GM12878 (cell line): ENCODE data around the gene EXOSC10. TPM values are rescaled to one million over a fixed set of nuclear protein-coding genes. Genes with fewer than 3 reads are reported as not detected.
A peak's percentile ranks its signal among the peaks of the same experiment; 100 is the strongest.

Experiments
- ATF2 ChIP-seq: IDR thresholded peaks from 2 replicates; pipeline ENCODE4 v1.6.1; 2012; ENCODE audit warnings: low read length, inconsistent platforms
- CEBPZ ChIP-seq: fragments of 150-350 bp; IDR thresholded peaks from 2 replicates; pipeline ENCODE4 v1.6.1; 2016; ENCODE audit warnings: low read depth, low read length
- CHD4 ChIP-seq: fragments of 200-600 bp; sonication (generic); IDR thresholded peaks from 2 replicates; pipeline ENCODE4 v1.6.1; 2016; ENCODE audit warnings: mild to moderate bottlenecking
- E4F1 ChIP-seq: fragments of 450-650 bp; IDR thresholded peaks from 2 replicates; pipeline ENCODE4 v1.6.1; 2018; ENCODE audit warnings: borderline replicate concordance, mild to moderate bottlenecking; ENCODE audit not compliant: partially characterized antibody
- GATAD2B ChIP-seq: fragments of 450-650 bp; conservative IDR thresholded peaks from 2 replicates; pipeline ENCODE4 v1.6.1; 2017; ENCODE audit warnings: low read depth, mild to moderate bottlenecking, moderate library complexity
- IRF3 ChIP-seq: fragments of 450-650 bp; IDR thresholded peaks from 2 replicates; pipeline ENCODE4 v1.6.1; 2014; ENCODE audit warnings: mild to moderate bottlenecking
- JUNB ChIP-seq: IDR thresholded peaks from 2 replicates; pipeline ENCODE4 v1.6.1; 2016; ENCODE audit warnings: antibody characterized with exemption, mild to moderate bottlenecking
- MAX ChIP-seq: IDR thresholded peaks from 2 replicates; pipeline ENCODE4 v1.6.1; 2012; ENCODE audit warnings: low read depth, low read length, improper control_type of control experiment
- MEF2B ChIP-seq: fragments of 450-650 bp; IDR thresholded peaks from 2 replicates; pipeline ENCODE4 v1.6.1; 2018; ENCODE audit warnings: mild to moderate bottlenecking, moderate library complexity; ENCODE audit not compliant: partially characterized antibody, poor library complexity, severe bottlenecking
- RAD21 ChIP-seq: IDR thresholded peaks from 2 replicates; pipeline ENCODE4 v1.6.1; 2011; ENCODE audit warnings: mild to moderate bottlenecking, low read depth, low read length, moderate library complexity; ENCODE audit not compliant: insufficient read depth
- RAD51 ChIP-seq: fragments of 450-650 bp; IDR thresholded peaks from 2 replicates; pipeline ENCODE4 v1.6.1; 2016; ENCODE audit warnings: moderate library complexity, mild to moderate bottlenecking, inconsistent platforms
- SIX5 ChIP-seq: IDR thresholded peaks from 2 replicates; pipeline ENCODE4 v1.6.1; 2011; ENCODE audit warnings: mild to moderate bottlenecking, low read depth, low read length, moderate library complexity; ENCODE audit not compliant: severe bottlenecking
- SKIL ChIP-seq: fragments of 450-650 bp; IDR thresholded peaks from 2 replicates; pipeline ENCODE4 v1.6.1; 2017; ENCODE audit warnings: mild to moderate bottlenecking, low read depth, inconsistent platforms; ENCODE audit not compliant: poor library complexity, severe bottlenecking
- SPI1 ChIP-seq: IDR thresholded peaks from 2 replicates; pipeline ENCODE4 v1.6.1; 2011; ENCODE audit warnings: low read depth, mild to moderate bottlenecking, low read length, moderate library complexity, borderline replicate concordance; ENCODE audit not compliant: insufficient read depth
- TAF1 ChIP-seq: IDR thresholded peaks from 2 replicates; pipeline ENCODE4 v1.6.1; 2011; ENCODE audit warnings: mild to moderate bottlenecking, low read depth, low read length, borderline replicate concordance
- TARDBP ChIP-seq: IDR thresholded peaks from 2 replicates; pipeline ENCODE4 v1.6.1; 2016; ENCODE audit warnings: borderline replicate concordance
- TCF7 ChIP-seq: IDR thresholded peaks from 2 replicates; pipeline ENCODE4 v1.6.1; 2014; ENCODE audit warnings: antibody characterized with exemption, borderline replicate concordance
- ZNF217 ChIP-seq: fragments of 450-650 bp; IDR thresholded peaks from 2 replicates; pipeline ENCODE4 v1.6.1; 2017; ENCODE audit warnings: antibody characterized with exemption, mild to moderate bottlenecking
- polyA plus RNA-seq, 11 experiments: library from polyadenylated mRNA; depleted of rRNA in 4 of 11; unstranded in 6 of 11; stranded (reverse) in 5 of 11; fragments of >200 nt; fragmentation: Nextera tagmentation in 4 of 11; fragmentation: Illumina TruSeq in 1 of 11; extraction: Ambion mirVana in 4 of 11; extraction: Trizol in 1 of 11; gene quantifications; 1 replicate in 1 of 11; 2 replicates in 10 of 11; pipeline versions ENCODE4 v1.2.1 to v1.2.3, GENCODE V29; 2011 to 2016; ENCODE audit warnings: inconsistent platforms in 2 of 11, missing spikeins in 2 of 11, low read depth in 1 of 11
- total RNA-seq, 4 experiments: library from RNA; depleted of rRNA in 3 of 4; stranded (reverse); fragments of >200 nt in 3 of 4; fragmentation: Illumina TruSeq in 1 of 4; extraction: Trizol in 1 of 4; gene quantifications; 2 replicates each; pipeline versions ENCODE4 v1.2.1 to v1.2.3, GENCODE V29; 2013 to 2021

Gene EXOSC10
- total and polyA plus RNA-seq, 10 of the 15 experiments (the other 5 are each of a cell fraction or from before 2014, with no cell fraction given), result 16.2 to 86.5 (median 66.4) TPM

GRCh38 chr1:11099310-11100148 is at the start of gene EXOSC10 (continued):
- TF ChIP-seq IRF3, result no peak
- no peak for TF ChIP-seq RAD51
- no peak for TF ChIP-seq ZNF217
- no peak for TF ChIP-seq MAX
- TF ChIP-seq RAD21, result no peak
- TF ChIP-seq TARDBP, result no peak
- no peak for TF ChIP-seq CEBPZ
- no peak for TF ChIP-seq ATF2
- no peak for TF ChIP-seq CHD4
- TF ChIP-seq JUNB, result no peak
- no peak for TF ChIP-seq SPI1
- peak; percentile 24 for TF ChIP-seq E4F1
- TF ChIP-seq MEF2B, result no peak
- no peak for TF ChIP-seq TCF7
- TF ChIP-seq GATAD2B, result no peak; the same call in 1 of the 2 replicates
- no peak for TF ChIP-seq SKIL
- peak; percentile 89; the same call in 1 of the 2 replicates for TF ChIP-seq TAF1
- peak; percentile 34 for TF ChIP-seq SIX5
